D721Med (cell line): ENCODE data around the gene GAS7.
A peak's percentile ranks its signal among the peaks of the same experiment; 100 is the strongest.

Experiments used
- DNase-seq: peaks from one replicate; pipeline ENCODE4 v3.0.0; 2011; ENCODE audit warnings: low spot score; ENCODE audit not compliant: insufficient read length
- FAIRE-seq: peaks from 2 replicates; lab custom pipeline; 2011; peaks lifted over from hg19 to GRCh38; lab: Jason Lieb, UNC
- TF ChIP-seq, protein P1 (sequence below): IDR thresholded peaks from 2 replicates; pipeline ENCODE4 v1.5.1; 2012; ENCODE audit warnings: mild to moderate bottlenecking, control low read depth; ENCODE audit not compliant: insufficient read depth; ENCODE audit errors: missing control alignments

The GAS7 gene

DNA sequence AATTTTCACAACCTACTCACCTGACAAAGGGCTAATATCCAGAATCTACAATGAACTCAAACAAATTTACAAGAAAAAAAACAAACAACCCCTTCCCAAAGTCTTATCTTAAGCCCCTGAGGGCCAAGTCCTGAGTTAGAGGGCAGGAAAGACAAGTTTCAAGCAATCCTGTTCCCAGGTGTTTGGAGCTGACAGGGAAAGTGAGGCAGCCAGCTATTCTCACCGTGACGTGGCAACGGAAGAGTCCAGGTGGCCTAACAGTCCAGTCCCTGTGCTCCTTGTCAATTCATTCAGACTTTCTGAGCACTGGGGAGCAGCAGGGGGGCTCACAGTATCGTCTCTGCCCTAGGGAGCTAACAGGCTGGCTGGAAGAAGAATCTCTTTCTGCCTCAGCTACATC lies 203.6 kb downstream of the GAS7 start:
- FAIRE-seq = no peak
- TF ChIP-seq, protein P1, sequence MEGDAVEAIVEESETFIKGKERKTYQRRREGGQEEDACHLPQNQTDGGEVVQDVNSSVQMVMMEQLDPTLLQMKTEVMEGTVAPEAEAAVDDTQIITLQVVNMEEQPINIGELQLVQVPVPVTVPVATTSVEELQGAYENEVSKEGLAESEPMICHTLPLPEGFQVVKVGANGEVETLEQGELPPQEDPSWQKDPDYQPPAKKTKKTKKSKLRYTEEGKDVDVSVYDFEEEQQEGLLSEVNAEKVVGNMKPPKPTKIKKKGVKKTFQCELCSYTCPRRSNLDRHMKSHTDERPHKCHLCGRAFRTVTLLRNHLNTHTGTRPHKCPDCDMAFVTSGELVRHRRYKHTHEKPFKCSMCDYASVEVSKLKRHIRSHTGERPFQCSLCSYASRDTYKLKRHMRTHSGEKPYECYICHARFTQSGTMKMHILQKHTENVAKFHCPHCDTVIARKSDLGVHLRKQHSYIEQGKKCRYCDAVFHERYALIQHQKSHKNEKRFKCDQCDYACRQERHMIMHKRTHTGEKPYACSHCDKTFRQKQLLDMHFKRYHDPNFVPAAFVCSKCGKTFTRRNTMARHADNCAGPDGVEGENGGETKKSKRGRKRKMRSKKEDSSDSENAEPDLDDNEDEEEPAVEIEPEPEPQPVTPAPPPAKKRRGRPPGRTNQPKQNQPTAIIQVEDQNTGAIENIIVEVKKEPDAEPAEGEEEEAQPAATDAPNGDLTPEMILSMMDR = no peak
- no peak for DNase-seq

DNA sequence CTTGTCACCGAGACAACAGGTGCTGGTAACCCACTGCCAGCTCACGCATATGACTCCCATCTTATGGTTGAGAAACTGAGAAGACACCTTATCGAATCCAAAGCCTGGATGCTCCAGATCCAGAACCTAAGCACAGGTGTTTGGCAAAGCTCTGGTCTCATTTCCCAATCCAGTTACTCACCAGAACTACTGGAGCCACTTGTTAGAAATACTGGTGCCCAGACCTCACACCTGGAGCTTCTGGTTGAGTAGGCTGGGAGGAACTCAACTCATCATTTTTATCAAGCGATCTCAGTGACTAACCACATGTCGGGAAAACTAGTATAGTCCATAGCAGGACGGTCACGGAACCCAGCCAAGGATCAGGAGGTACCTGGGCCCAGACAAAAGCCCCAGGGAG lies 206.6 kb downstream of the GAS7 start:
- FAIRE-seq (no peak), DNase-seq (no peak)
- TF ChIP-seq, protein P1 = no peak

DNA sequence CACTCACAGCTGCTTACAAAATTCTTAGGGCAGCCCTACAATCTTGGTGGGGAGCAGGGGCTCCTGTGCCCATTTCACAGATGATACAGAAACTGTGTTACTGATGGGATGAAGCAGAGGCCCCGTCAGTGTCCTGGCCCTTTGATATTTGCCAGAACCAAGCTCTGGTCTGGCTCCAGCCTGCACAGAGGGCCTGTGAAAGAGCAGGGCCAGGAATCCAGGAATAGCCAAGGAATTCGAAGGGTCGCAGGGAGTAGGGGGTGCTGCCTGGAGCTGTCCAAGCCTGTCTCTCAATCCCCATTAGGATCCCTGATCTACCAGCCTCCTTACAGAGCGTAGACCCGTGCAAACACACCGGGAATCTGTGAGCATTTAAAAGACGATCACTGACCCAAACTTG lies 207.1 kb downstream of the GAS7 start:
- no peak for DNase-seq
- TF ChIP-seq, protein P1 = no peak
- FAIRE-seq = no peak

DNA sequence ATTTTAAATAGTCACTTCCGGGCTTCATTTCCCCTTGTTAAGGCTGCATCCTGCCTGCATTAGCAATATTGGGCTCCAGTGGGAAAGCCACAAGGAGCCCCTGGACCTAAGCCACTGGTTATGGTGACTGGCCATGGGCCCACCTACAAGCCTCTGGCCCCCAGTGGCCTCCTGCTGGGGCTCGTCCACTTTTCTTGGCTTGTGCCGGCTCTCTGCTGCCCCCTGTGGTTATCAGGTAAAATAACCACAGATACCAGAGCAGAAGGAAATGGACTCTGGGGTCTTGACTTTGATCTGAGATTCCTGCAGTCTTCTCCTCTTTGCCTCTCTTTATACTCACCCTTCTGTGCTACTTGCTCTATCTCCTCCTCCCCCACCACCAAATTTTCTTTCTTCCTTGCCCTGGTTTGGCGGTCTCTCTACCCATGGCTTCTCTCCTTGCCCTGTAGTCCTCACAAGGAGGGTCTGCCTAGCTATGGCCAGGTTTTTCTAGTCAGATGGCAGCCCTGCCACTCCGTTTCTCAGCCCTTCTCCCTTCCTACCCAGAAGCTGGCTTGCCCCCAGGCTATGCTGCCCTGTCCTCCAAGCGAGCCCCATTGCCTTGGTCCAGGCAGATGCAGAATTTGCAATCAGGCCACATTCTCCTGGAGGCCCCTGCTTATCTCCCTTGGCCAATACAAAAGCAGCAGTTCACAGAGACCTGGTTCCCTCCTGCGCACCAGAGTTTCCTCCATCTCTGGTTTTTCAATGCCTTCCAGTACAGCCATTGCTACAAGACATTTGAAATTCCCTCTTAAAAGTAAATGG lies 210.4 kb downstream of the GAS7 start:
- no peak for FAIRE-seq
- TF ChIP-seq, protein P1 = peak; percentile 46
- peak; percentile 26 for DNase-seq

DNA sequence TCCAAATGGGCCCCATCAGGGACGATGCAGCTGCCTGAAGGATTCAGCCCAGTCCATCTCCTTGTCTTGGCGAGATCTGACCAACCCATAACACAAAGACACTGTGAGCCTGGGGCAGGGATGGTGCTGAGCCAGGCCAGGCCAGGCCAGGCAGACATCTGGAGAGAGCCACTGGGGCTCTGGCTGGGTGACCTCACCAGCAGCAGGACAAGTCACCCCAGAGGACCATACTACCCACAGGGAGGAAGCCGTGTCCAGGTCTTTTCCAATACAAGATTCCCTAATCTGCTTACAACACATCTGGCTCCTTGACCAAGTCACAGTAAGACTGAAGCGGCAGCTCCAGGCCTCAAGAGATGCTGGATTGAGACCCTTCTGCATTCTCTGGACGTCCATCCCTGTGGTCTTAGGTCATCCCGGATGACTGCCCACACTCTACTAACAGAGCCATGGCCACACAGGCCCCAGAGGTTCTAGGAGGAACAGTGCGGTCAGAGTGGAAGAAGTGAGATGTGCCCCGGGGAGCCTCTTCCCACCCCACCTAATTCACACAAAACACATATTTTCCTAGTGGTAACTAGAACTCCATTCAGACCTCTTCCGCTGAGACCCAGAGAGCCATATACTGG lies 211.5 kb downstream of the GAS7 start:
- TF ChIP-seq, protein P1 = no peak
- DNase-seq (no peak), FAIRE-seq (no peak)

DNA sequence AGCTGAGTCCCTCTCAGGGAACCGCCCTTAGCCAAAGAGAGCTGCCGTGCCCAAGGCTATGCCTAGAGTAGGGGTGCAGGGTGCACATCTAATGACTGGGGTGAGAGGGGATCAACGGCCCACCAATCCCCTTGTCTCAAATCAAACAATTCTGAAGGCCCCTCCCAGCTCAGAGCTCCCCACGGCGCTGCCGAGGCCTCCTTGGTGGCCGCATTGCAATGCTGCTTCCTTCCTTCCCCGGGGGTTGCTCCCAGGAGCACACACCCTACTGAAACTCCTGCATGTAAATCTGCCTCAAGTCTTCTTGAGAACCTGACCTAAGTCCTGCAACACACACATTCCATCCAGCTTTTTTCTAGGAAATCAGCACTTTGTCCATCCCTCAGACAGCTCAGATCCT lies 212.8 kb downstream of the GAS7 start:
- TF ChIP-seq, protein P1 = no peak
- FAIRE-seq = no peak
- no peak for DNase-seq

DNA sequence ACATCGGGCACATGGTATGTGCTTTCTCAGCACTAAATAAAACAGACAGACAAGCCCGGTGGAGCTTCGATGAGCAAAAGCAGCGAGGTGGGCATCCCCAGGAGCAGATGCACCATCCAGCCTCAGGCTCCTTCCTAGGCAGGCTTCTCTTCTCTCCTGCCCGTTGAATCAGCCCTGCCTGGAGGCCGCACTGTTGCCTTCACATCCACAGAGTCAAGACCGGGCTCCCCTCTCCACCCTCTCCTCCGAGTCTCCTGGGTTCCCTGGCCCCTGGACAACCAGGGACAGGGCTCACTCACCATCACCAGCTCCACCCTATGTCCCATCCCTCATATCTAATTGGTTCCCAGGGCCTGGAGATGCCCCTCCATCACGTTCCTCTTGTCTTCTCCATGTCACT lies 213.6 kb downstream of the GAS7 start:
- DNase-seq = no peak
- TF ChIP-seq, protein P1 = no peak
- FAIRE-seq = no peak
